Measurements from ENCODE around the gene CCDC183. TPM values are rescaled to one million over a fixed set of nuclear protein-coding genes. Genes with fewer than 3 reads are reported as not detected.
A peak's percentile ranks its signal among the peaks of the same experiment; 100 is the strongest.
"Not testable (repeated sequence)": the region's sequence is repeated elsewhere in the genome, so short reads cannot be mapped to it uniquely, and the experiment has no call there.

The CCDC183 gene
- total RNA-seq, 1 donor from 2014 or later, result 9.0 TPM

DNA sequence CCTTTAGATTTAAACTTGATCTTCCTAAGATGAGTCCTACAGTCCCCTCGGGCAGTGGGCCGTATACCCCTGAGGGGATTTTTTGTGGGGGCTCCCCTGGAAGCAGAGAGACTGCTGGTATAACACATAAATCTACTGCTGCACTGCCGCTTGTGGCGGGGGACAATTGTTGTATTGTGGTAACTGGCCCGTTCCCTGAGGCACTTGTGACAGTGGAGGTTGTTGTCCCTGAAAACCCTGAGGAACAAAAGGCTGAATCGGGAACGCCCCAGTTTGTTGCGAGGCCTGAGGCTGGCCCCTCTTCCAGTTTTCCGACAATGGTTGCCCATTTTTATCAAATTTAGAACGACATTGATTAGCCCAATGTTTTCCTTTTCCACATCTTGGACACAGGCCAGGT is 9.7 kb upstream of the CCDC183 start:
- H3K9me3 Mint-ChIP-seq (ENCODE audit: low read depth), result no peaks in the 10 kb centered on the region
- peaks cover 45% of the 10 kb centered on the region for H3K4me1 Mint-ChIP-seq (ENCODE audit: low read depth)
- no peak overlapping the region for H3K4me3 Mint-ChIP-seq (ENCODE audit: low read depth)
- H3K36me3 Mint-ChIP-seq (ENCODE audit: insufficient read depth), result no peaks in the 10 kb centered on the region
- no peaks in the 10 kb centered on the region for H3K27me3 Mint-ChIP-seq
- H3K27ac Mint-ChIP-seq, result no peak overlapping the region
- TF ChIP-seq, protein P1, sequence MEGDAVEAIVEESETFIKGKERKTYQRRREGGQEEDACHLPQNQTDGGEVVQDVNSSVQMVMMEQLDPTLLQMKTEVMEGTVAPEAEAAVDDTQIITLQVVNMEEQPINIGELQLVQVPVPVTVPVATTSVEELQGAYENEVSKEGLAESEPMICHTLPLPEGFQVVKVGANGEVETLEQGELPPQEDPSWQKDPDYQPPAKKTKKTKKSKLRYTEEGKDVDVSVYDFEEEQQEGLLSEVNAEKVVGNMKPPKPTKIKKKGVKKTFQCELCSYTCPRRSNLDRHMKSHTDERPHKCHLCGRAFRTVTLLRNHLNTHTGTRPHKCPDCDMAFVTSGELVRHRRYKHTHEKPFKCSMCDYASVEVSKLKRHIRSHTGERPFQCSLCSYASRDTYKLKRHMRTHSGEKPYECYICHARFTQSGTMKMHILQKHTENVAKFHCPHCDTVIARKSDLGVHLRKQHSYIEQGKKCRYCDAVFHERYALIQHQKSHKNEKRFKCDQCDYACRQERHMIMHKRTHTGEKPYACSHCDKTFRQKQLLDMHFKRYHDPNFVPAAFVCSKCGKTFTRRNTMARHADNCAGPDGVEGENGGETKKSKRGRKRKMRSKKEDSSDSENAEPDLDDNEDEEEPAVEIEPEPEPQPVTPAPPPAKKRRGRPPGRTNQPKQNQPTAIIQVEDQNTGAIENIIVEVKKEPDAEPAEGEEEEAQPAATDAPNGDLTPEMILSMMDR (IDR thresholded peaks at IDR 0.05; ENCODE audit: unreplicated experiment), result no peak
- no peak for DNase-seq (ENCODE audit: low spot score, unreplicated experiment)

DNA sequence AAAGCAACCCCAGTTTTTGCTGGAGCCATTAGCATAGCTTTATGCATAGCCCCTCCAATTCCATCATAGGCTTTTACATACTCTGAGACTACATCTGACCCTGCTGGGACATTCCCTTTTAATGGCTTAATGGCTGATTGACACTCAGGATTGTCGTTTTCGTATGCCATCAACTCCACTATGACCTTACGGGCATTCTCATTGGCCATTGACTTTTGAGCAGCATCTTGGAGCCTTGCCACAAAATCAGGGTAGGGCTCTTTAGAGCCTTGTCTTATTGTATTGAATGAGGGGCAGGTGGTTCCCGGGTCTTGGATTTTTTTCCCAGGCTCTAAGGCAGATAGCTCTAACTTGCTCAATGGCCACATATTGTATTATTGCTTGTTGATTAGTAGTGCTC is 9.2 kb upstream of the CCDC183 start:
- DNase-seq (ENCODE audit: low spot score, unreplicated experiment); H3K4me3 Mint-ChIP-seq (ENCODE audit: low read depth); H3K27ac Mint-ChIP-seq; H3K36me3 Mint-ChIP-seq (ENCODE audit: insufficient read depth); H3K27me3 Mint-ChIP-seq; H3K9me3 Mint-ChIP-seq (ENCODE audit: low read depth): not testable (repeated sequence)
- peaks cover 44% of the 10 kb centered on the region for H3K4me1 Mint-ChIP-seq (ENCODE audit: low read depth)

DNA sequence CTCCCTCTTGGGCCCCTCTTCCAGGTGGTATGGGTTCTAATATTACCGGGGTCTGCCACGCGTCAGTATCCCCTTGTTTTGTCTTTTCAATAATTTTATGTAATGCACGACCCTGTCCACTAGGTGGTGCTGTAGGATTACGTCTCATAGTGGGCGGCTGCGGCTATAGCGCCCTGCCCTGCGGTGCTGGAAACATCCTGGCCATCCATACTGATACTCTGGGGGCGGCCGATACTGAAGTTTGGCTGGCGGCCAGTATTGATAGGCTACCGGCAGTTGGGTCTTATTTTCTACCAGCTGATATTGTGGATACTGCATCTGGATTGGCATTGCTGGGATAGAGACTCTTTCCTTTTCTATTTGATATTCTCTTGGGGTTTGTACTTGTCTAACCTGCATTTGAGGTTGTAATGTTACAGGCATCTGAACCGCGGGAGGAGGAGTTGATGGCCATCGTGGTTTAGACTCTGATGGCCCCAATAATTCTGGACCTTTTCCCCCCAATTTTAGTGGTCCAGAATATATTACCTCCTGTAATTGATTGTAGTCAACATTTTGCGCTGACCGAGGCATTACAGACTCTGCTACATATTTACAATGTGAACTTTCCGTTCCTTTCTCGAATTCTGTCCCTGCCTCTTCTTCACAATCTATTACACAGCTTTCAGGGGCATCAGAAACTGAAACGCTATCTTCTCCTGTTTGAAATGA is 8.3 kb upstream of the CCDC183 start:
- peak overlapping the region; percentile 32 for H3K4me3 Mint-ChIP-seq (ENCODE audit: low read depth)
- H3K9me3 Mint-ChIP-seq (ENCODE audit: low read depth), result no peaks in the 10 kb centered on the region
- peak overlapping the region; percentile 92 for H3K27ac Mint-ChIP-seq
- H3K36me3 Mint-ChIP-seq (ENCODE audit: insufficient read depth), result no peaks in the 10 kb centered on the region
- H3K4me1 Mint-ChIP-seq (ENCODE audit: low read depth), result peaks cover 45% of the 10 kb centered on the region
- DNase-seq (ENCODE audit: low spot score, unreplicated experiment), result peak; percentile 70
- TF ChIP-seq, protein P1 (IDR thresholded peaks at IDR 0.05; ENCODE audit: unreplicated experiment), result peak; percentile 83
- H3K27me3 Mint-ChIP-seq, result no peaks in the 10 kb centered on the region

DNA sequence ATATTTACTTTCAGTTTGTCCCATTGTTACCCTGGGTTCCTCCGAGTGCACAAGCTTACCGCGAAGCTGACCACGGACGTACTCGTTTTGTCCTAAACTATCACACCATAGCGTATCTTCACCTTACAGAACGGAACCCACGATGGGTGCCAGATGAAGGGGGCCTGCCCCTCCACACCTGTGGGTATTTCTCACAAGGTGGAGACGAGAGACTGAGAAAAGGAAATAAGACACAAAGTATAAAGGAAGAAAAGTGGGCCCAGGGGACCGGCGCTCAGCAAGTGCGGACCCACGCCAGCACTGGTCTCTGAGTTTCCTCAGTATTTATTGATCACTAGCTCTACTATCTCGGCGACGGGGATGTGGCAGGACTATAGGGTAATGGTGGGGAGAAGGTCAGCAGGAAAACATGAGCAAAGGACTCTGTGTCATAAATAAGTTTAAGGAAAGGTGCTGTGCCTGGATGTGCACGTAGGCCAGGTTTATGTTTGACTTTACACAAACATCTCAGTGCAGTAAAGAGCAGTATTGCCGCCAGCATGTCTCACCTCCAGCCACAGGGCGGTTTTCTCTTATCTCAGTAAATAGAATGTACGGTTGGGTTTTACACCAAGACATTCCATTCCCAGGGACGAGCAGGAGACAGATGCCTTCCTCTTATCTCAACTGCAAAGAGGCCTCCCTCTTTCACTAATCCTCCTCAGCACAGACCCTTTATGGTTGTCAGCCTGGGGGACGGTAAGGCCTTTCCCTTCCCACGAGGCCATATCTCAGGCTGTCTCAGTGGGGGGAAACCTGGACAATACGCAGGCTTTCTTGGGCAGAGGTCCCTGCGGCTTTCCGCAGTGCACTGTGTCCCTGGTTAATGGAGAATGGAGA is 7.3 kb upstream of the CCDC183 start:
- not testable (repeated sequence) for DNase-seq (ENCODE audit: low spot score, unreplicated experiment)
- H3K4me3 Mint-ChIP-seq (ENCODE audit: low read depth), result peak overlapping the region; percentile 32

DNA sequence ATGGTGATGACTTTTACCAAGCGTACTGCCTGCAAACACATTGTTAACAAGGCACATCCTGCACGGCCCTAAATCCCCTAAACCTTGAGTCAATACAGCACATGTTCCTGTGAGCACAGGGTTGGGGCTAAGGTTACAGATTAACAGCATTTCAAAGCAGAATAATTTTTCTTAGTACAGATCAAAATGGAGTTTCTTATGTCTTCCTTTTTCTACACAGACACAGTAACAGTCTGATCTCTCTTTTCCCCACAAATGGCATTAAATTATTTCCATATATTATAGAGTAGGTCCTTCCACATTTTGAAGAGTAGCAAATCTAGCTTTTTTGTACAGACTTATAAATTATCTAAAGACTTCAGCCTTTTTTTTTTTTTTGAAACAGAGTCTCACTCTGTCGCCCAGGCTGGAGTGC is 6.6 kb upstream of the CCDC183 start:
- peaks cover 4% of the 10 kb centered on the region for H3K36me3 Mint-ChIP-seq (ENCODE audit: insufficient read depth)
- peak overlapping the region; percentile 92 for H3K27ac Mint-ChIP-seq
- no peaks in the 10 kb centered on the region for H3K9me3 Mint-ChIP-seq (ENCODE audit: low read depth)
- peaks cover 42% of the 10 kb centered on the region for H3K4me1 Mint-ChIP-seq (ENCODE audit: low read depth)
- H3K4me3 Mint-ChIP-seq (ENCODE audit: low read depth), result peak overlapping the region; percentile 46
- DNase-seq (ENCODE audit: low spot score, unreplicated experiment), result no peak
- TF ChIP-seq, protein P1 (IDR thresholded peaks at IDR 0.05; ENCODE audit: unreplicated experiment), result no peak
- no peaks in the 10 kb centered on the region for H3K27me3 Mint-ChIP-seq

More for the DNA sequence above, 7.3 kb upstream of the CCDC183 start:
- H3K9me3 Mint-ChIP-seq (ENCODE audit: low read depth); H3K27me3 Mint-ChIP-seq; H3K36me3 Mint-ChIP-seq (ENCODE audit: insufficient read depth): not testable (repeated sequence)
- H3K4me1 Mint-ChIP-seq (ENCODE audit: low read depth), result peaks cover 44% of the 10 kb centered on the region
- H3K27ac Mint-ChIP-seq, result peak overlapping the region; percentile 92

DNA sequence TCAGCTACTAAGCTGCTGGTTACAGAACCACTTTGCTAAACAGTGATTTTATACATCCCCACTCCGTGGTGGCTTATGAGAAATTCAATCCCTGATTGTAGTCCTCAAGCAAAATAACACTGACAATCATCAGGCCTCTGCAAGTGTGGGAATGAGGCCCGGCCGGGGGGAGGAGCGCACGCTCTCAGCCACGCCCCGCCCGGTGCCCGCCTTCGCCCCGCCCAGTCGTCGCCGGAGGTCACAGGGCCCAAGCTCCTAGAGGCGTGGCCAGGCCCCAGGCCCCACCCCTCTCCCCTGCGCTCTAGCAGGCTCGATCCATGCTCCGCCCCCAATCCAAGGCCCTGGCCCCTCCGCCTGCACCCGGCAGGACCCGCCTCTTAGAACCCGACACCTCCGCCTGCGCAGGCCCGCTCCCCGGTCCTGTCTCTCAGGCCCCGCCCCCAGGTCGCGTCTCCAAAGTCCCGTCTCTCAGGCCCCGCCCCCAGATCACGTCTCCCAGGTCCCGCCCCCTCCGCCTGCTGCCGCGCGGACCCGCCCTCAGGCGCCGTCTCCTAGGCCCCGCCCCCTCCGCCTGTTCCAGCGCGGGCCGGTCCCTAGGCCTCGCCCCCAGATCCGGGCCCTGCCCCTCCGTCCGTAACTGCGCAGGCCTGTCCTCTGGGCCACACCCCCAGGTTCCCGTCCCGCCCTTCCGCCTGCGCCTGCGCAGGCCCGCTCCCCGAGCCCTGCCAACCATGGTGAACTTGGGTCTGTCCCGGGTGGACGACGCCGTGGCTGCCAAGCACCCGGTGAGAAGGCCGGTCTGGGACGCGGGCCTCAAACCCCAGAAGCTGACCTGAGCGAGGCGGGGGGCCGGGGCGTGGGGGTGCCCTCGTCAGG is 5.3 kb upstream of the CCDC183 start, which contains the start of gene TMEM141:
TSS of gene TMEM141 (plus strand) at position 705 of the 876 bp plus-strand sequence. CDS start at position 732, 27 bp downstream.
- H3K9me3 Mint-ChIP-seq (ENCODE audit: low read depth), result no peaks in the 10 kb centered on the region
- DNase-seq (ENCODE audit: low spot score, unreplicated experiment), result peak; percentile 99
- H3K4me3 Mint-ChIP-seq (ENCODE audit: low read depth), result peak within 1 kb of the TSS; percentile 81
- peaks cover 39% of the 10 kb centered on the region for H3K4me1 Mint-ChIP-seq (ENCODE audit: low read depth)
- TF ChIP-seq, protein P1 (IDR thresholded peaks at IDR 0.05; ENCODE audit: unreplicated experiment), result no peak
- peak within 1 kb of the TSS; percentile 97 for H3K27ac Mint-ChIP-seq
- no peaks in the 10 kb centered on the region for H3K27me3 Mint-ChIP-seq
- peaks cover 4% of the 10 kb centered on the region for H3K36me3 Mint-ChIP-seq (ENCODE audit: insufficient read depth)

All from progenitor cell of endocrine pancreas (in vitro differentiated cells).